Astrocyte of the spinal cord (primary cell): ENCODE measurements around the gene CHTOP.
A peak's percentile ranks its signal among the peaks of the same experiment; 100 is the strongest.

Experiments
- DNase-seq: peaks from one replicate; pipeline ENCODE4 v3.0.0; 2011; ENCODE audit warnings: low read depth, low spot score
- H3K4me3 ChIP-seq: 2 replicates; pipeline ENCODE4 v1.5.1; 2011; ENCODE audit warnings: low read depth, mild to moderate bottlenecking, low read length, moderate library complexity
- CTCF ChIP-seq: IDR thresholded peaks from 2 replicates; pipeline ENCODE4 v1.5.1; 2012; ENCODE audit warnings: low read depth, mild to moderate bottlenecking, low read length, inconsistent platforms
- in situ Hi-C: cut with HindIII; loops from 2 replicates; pipeline ENCODE4 v1.10.0; 2017; ENCODE audit warnings: low sequenced_read_pairs

Gene CHTOP

GRCh38 chr1:153647346-153647714 lies 13.5 kb downstream of the CHTOP start:
- in situ Hi-C loops = no loop called here
- no peak for DNase-seq
- no peak for TF ChIP-seq CTCF

GRCh38 chr1:153648000-153648643 lies 14.3 kb downstream of the CHTOP start:
- TF ChIP-seq CTCF = no peak
- H3K4me3 ChIP-seq = no peak overlapping the region
- no peak for DNase-seq
- in situ Hi-C loops = no loop called here

More at GRCh38 chr1:153647346-153647714, 13.5 kb downstream of the CHTOP start:
- H3K4me3 ChIP-seq = no peak overlapping the region

- no peak for TF ChIP-seq CTCF
- DNase-seq = no peak
- in situ Hi-C loops = no loop called here
- no peak overlapping the region for H3K4me3 ChIP-seq
These were observed 15.4 kb downstream of the CHTOP start for GRCh38 chr1:153649137-153649862.

GRCh38 chr1:153649863-153650235 lies 16.0 kb downstream of the CHTOP start:
- no peak for TF ChIP-seq CTCF
- DNase-seq = no peak
- no peak overlapping the region for H3K4me3 ChIP-seq
- in situ Hi-C loops = no loop called here

- TF ChIP-seq CTCF = no peak
- in situ Hi-C loops = no loop called here
- no peak for DNase-seq
- no peak overlapping the region for H3K4me3 ChIP-seq
These were observed 17.9 kb downstream of the CHTOP start for GRCh38 chr1:153651771-153652170.

- in situ Hi-C loops = no loop called here
- peak; percentile 42 for DNase-seq
- TF ChIP-seq CTCF = no peak
- no peak overlapping the region for H3K4me3 ChIP-seq
These were observed 19.1 kb downstream of the CHTOP start for GRCh38 chr1:153652805-153653500.
